ENCODE measurements around the gene KRTAP10-8. TPM values are rescaled to one million over a fixed set of nuclear protein-coding genes. Genes with fewer than 3 reads are reported as not detected.
A peak's percentile ranks its signal among the peaks of the same experiment; 100 is the strongest.
"Not testable (repeated sequence)": the region's sequence is repeated elsewhere in the genome, so short reads cannot be mapped to it uniquely, and the experiment has no call there.

KRTAP10-8 gene
- total RNA-seq, 1 donor from 2014 or later = not detected

DNA sequence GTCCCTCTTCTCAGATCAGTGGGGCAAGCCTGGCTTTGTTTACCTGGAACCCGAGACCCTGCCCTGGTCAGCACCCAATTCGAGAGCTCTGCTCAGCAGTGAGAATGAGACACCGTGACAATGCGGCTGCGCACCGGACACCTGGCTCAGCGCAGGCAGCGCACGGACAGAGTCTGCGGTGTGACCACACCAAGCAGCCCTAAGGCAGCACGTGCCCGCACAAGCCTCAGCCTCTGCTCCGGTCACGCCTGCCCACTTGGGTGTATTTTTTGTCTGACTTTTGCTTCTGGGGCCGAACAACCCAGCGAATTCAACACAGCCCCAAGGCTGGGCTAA, 4.7 kb downstream of the KRTAP10-8 start:
- no peak for DNase-seq (ENCODE audit: low spot score)
- no peak for ATAC-seq

- DNase-seq (ENCODE audit: low spot score) = no peak
- ATAC-seq = no peak
Measured at GRCh38 chr21:44617071-44617501, 5.2 kb downstream of the KRTAP10-8 start.

- DNase-seq (ENCODE audit: low spot score) (peak; percentile 47), ATAC-seq (peak; percentile 84)
Measured at GRCh38 chr21:44618504-44618903, 6.6 kb downstream of the KRTAP10-8 start.

- DNase-seq (ENCODE audit: low spot score) (no peak), ATAC-seq (no peak)
Measured at GRCh38 chr21:44618909-44619308, 7.0 kb downstream of the KRTAP10-8 start.

- DNase-seq (ENCODE audit: low spot score) (no peak), ATAC-seq (no peak)
Measured at GRCh38 chr21:44619886-44620285, 8.0 kb downstream of the KRTAP10-8 start.

DNA sequence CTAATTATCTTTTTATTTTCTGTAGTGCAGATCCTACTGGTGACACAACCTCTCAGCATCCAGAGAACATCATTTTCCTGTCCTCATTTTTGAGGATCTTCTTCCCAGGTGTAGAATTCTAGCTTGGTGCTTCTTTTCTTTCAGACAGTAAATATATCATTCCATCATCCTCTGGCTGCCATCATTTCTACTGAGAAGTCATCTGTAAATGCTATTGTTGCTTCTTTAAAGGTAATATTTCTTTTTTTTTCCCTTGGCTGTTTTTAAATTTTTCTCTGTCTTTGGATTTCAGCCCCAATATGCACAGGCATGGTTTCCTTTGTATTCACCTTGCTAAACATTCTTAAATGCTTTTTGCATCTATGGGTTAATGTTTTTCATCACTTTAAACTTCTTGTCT, 11.7 kb downstream of the KRTAP10-8 start:
- ATAC-seq = no peak
- DNase-seq (ENCODE audit: low spot score) = no peak

DNA sequence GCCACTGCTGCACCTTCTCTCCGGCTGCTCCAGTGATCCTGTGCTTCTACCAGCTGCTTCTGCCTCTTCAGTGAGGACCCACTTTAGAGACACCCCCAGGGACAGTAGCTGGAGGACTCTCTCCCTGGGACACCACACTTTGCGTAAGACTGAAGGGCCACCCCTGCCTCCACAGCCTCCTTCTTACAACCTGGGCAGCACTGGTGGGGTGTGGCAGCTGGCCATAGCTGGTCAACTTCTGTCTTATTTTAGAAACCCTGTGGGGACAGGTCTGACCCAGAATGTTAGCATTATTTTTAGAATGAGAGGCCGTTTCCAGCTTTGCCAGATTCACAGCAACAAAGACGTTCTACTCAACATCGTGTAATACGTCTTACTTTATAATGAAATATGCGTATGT, 13.9 kb downstream of the KRTAP10-8 start:
- DNase-seq (ENCODE audit: low spot score) = no peak
- ATAC-seq = no peak

- DNase-seq (ENCODE audit: low spot score) = no peak
Measured at GRCh38 chr21:44626262-44626661, 14.4 kb downstream of the KRTAP10-8 start.

DNA sequence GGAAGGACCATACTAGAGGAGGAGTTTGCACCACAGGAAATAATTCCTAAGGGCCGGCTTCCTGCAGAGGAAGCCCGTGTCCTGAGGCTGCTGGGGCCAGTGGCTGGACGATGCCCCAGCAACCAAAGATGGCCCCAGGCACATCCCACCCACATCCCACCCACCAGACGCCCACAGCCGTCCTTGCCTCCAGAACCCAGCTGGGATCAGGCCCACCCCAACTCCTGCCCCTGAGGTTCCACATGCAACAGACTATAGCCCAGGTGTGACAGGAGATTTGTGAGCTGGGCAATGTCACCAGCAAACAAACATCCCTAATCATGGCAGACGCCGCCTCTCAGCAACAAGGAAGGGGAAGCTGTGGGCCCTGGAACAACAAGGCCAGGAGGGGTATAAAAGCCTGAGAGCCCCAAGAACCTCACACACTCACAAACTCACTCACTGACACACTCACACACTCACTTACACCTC, 14.8 kb downstream of the KRTAP10-8 start, which contains the start of gene KRTAP10-9:
Gene KRTAP10-9 (plus strand): TSS at position 421 of the 471 bp plus-strand sequence. CDS start 79 bp downstream, outside the sequence.
- DNase-seq (ENCODE audit: low spot score) = no peak
- ATAC-seq = no peak

More at GRCh38 chr21:44626262-44626661, 14.4 kb downstream of the KRTAP10-8 start:
- ATAC-seq = no peak

DNA sequence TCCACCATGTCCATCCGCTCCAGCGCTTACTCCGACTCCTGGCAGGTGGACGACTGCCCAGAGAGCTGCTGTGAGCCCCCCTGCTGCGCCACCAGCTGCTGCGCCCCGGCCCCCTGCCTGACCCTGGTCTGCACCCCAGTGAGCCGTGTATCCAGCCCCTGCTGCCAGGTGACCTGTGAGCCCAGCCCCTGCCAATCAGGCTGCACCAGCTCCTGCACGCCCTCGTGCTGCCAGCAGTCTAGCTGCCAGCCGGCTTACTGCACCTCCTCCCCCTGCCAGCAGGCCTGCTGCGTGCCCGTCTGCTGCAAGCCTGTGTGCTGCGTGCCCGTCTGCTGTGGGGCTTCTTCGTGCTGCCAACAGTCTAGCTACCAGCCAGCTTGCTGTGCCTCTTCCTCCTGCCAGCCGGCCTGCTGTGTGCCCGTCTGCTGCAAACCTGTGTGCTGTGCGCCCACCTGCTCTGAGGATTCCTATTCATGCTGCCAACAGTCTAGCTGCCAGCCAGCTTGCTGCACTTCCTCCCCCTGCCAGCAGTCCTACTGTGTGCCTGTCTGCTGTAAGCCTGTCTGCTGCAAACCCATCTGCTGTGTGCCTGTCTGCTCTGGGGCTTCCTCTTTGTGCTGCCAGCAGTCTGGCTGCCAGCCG, 15.4 kb downstream of the KRTAP10-8 start:
- ATAC-seq; DNase-seq (ENCODE audit: low spot score): not testable (repeated sequence)

DNA sequence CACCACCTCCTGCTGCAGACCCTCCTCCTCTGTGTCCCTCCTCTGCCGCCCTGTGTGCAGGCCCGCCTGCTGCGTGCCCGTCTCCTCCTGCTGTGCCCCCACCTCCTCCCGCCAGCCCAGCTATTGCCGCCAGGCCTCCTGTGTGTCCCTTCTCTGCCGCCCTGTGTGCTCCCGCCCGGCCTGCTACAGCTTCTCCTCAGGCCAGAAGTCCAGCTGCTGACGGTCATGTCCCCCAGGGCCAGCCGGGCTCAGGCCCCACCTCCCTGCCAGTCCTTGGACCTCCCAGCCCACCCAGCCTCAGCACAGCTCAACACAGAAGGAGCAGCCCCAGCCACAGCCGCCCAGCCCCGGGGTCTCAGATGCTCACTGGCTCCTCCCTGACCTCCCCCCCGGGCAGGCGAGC, 16.0 kb downstream of the KRTAP10-8 start:
- ATAC-seq; DNase-seq (ENCODE audit: low spot score): not testable (repeated sequence)

- ATAC-seq (no peak), DNase-seq (ENCODE audit: low spot score) (no peak)
Measured at GRCh38 chr21:44628707-44629391, 17.0 kb downstream of the KRTAP10-8 start.

DNA sequence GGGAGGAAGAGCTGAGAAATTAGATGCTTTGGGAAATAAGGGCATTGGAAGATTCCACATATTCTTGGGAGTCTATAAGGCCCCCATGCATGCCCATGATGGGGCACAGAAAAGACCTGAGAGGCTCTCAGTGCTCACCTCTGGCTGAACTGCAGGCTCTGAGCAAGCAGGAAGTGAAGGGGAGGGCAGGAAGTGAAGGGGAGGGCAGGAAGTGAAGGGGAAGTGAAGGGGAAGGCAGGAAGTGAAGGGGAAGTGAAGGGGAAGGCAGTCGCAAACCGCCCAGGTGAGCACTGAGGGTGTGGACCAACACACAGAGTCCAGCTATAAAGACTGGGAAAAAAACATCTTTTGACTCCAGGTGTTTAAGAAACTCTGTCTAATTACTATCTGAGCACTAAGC, 18.6 kb downstream of the KRTAP10-8 start:
- DNase-seq (ENCODE audit: low spot score) (no peak), ATAC-seq (no peak)

GRCh38 chr21:44632067-44632466, 20.2 kb downstream of the KRTAP10-8 start:
- DNase-seq (ENCODE audit: low spot score) = no peak
- ATAC-seq = no peak

DNA sequence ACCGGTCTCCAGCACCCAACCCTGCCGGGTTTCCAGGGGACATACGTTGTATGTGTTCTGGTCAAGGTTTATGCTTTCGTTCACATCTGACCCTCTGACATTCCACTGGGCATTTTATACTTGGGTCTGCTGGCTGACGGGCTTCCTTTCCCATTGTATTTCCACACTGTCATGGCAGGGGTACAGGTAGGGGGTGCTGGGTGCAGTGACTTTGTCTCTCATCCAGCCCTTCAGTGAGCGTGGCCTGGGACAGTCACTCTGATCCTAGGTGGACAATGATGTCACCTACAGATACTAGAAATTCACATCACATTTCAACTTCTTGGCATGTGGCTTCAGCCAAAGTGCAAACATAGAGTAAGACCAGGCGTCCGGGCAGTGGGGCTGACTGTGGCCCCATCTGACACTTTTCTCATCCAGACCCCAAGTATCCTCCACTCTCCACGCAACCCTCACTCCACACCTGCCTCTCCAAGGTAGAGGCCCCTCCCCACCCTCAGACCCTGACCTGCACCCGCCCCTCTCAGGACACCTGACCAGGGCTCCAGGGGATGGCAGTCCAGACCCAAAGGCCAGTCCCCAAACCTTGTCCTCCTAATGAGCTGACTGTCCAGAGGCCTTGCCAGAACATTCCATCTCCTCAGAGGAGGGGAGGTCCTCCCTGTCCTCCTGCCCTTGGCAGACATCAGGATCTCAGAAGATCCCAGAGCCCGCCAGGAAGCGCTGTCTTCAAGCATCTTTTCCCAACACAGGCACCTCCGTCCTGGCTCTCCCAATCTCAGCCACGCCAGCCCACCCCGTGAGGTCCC, 24.5 kb downstream of the KRTAP10-8 start:
- DNase-seq (ENCODE audit: low spot score) (no peak), ATAC-seq (no peak)

GRCh38 chr21:44637018-44637850, 25.4 kb downstream of the KRTAP10-8 start, which contains the start of gene KRTAP10-10:
KRTAP10-10 (plus strand) TSS chr21:44637356; CDS start chr21:44637418, 62 bp downstream.
- DNase-seq (ENCODE audit: low spot score) (no peak), ATAC-seq (no peak)

DNA sequence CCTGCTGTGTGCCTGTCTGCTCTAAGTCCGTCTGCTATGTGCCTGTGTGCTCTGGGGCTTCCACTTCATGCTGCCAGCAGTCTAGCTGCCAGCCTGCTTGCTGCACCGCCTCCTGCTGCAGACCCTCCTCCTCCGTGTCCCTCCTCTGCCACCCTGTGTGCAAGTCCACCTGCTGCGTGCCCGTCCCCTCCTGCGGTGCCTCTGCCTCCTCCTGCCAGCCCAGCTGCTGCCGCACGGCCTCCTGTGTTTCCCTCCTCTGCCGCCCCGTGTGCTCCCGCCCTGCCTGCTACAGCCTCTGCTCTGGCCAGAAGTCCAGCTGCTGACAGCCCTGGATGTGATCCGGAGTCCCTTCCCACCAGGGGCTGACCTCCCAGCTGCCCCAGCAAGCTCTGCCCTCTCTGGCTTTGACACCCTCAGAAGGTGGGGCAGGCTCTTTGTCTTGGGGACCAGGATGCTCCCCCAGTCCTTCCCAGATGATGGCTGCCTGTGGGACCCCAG, 26.0 kb downstream of the KRTAP10-8 start:
- ATAC-seq = peak; percentile 43
- DNase-seq (ENCODE audit: low spot score) = not testable (repeated sequence)

DNA sequence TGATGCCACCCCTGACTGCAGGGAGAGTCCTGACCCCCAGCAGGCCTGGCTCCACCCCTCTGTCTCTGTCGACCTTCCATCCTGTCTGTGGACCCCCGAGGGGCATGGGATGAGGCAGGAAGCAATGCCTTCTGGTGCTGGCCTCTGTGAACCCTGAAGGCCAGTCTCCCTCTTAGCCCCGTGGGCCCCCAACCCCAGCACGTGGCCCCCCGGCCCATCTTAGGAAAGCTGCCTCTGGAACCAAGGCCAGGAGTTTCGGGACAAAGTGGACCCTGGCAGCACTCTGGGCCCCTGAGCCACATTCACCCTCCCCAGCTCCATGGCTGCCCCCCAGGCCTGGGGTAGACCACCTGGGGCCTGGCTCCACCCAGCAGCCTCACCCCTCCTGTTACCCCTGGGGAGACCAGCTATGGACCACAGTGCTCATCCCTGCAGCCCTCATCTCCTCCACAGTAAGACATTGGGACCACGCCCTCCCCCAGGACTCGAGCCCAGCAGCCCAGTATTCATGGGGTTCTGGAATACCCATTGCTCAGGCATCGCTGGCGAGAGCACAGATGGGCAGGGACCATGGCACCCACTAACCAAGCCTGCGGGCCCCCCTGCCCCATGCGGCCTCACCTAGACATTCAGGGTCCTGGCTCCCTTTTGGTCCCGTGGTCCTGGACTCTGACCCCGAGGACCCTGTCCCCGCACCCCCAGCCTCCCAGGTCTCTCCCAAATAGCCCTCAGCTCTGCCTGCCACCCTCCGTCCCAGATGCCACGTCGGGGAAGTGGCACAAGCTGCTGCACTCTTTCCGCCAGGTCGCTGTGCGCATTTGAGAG, 26.8 kb downstream of the KRTAP10-8 start:
- ATAC-seq; DNase-seq (ENCODE audit: low spot score): not testable (repeated sequence)

DNA sequence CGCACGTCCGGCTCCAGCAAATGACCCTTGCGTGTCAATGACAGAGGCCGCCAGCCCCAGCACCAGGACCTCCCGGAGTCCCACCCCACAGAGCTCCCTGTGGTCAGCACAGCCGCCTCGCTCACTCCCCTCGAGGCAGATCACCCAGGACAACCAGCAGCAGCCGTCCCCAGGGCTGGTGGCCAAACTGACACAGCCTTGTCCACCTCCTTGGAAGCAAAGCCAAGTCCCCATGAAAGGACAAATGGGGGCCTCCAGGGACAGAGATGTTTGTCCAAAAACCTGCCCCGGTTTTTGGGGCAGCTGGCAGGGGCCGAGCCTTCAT, 27.4 kb downstream of the KRTAP10-8 start:
- DNase-seq (ENCODE audit: low spot score) = no peak
- no peak for ATAC-seq

Measured in left lobe of liver (tissue), 2 donors.